DND-41 (cell line): ENCODE results near the gene ARL16.

ENCODE experiments used
- ATAC-seq: fragments of 200-7000 bp; cut with Tn5 transposase; 3 replicates; pipeline ENCODE4 v1.9.1; 2021; ENCODE audit warnings: low read depth; ENCODE audit not compliant: insufficient read depth
- DNase-seq: peaks from one replicate; pipeline ENCODE4 v3.0.0-alpha.2; 2020
- H2AFZ ChIP-seq: 2 replicates; pipeline ENCODE4 v1.6.0; 2012; ENCODE audit warnings: low read depth, low read length
- H3K27ac ChIP-seq: 2 replicates; pipeline ENCODE4 v1.5.1; 2012; ENCODE audit warnings: low read length, inconsistent platforms
- H3K27me3 ChIP-seq: fragments of 200-600 bp; sonication (generic); 2 replicates; pipeline ENCODE4 v1.6.0; 2012; ENCODE audit warnings: low read length, mild to moderate bottlenecking, inconsistent platforms; ENCODE audit not compliant: insufficient read depth, poor library complexity
- H3K36me3 ChIP-seq: 2 replicates; pipeline ENCODE4 v1.5.1; 2012; ENCODE audit warnings: low read length, inconsistent platforms; ENCODE audit not compliant: insufficient read depth
- H3K4me1 ChIP-seq: 2 replicates; pipeline ENCODE4 v1.5.1; 2012; ENCODE audit warnings: mild to moderate bottlenecking, low read length; ENCODE audit not compliant: insufficient read depth
- H3K4me2 ChIP-seq: 2 replicates; pipeline ENCODE4 v1.6.0; 2012; ENCODE audit warnings: mild to moderate bottlenecking, moderate library complexity, low read length, inconsistent platforms; ENCODE audit not compliant: insufficient read depth
- H3K4me3 ChIP-seq, 2 experiments: fragments of 200-600 bp in 1 of 2; shearing (Covaris generic) in 1 of 2; 2 replicates each; pipeline ENCODE4 v1.5.1; 2012 to 2016; ENCODE audit warnings: inconsistent platforms in 2 of 2, low read length in 2 of 2, mild to moderate bottlenecking in 2 of 2, low read depth in 1 of 2, moderate library complexity in 1 of 2
- H3K79me2 ChIP-seq: 2 replicates; pipeline ENCODE4 v1.6.0; 2012; ENCODE audit warnings: low read length, inconsistent platforms; ENCODE audit not compliant: insufficient read depth
- H3K9ac ChIP-seq: 2 replicates; pipeline ENCODE4 v1.6.0; 2012; ENCODE audit warnings: low read depth, mild to moderate bottlenecking, inconsistent platforms, low read length, moderate library complexity
- H3K9me3 ChIP-seq: 2 replicates; pipeline ENCODE4 v1.5.1; 2012; ENCODE audit warnings: low read length, moderate library complexity, mild to moderate bottlenecking, inconsistent platforms; ENCODE audit not compliant: insufficient read depth, severe bottlenecking
- H4K20me1 ChIP-seq: 2 replicates; pipeline ENCODE4 v1.6.0; 2012; ENCODE audit warnings: low read length; ENCODE audit not compliant: insufficient read depth
- CTCF ChIP-seq: IDR thresholded peaks from 2 replicates; pipeline ENCODE4 v1.5.1; 2012; ENCODE audit warnings: borderline replicate concordance, low read length, moderate library complexity, mild to moderate bottlenecking; ENCODE audit not compliant: poor library complexity, severe bottlenecking; ENCODE audit errors: extremely low read depth
- EZH2 ChIP-seq: IDR thresholded peaks from 3 replicates; pipeline ENCODE4 v1.6.1; 2012; ENCODE audit warnings: borderline replicate concordance, low read depth, mild to moderate bottlenecking, moderate library complexity, low read length, inconsistent platforms; ENCODE audit not compliant: severe bottlenecking

The ARL16 gene

GRCh38 chr17:81648707-81649085, 34.9 kb downstream of the ARL16 start:
- DNase-seq, result no peak
- no peak overlapping the region for H3K27ac ChIP-seq
- H4K20me1 ChIP-seq, result no peaks in the 10 kb centered on the region
- no peak overlapping the region for H3K4me3 ChIP-seq
- no peaks in the 10 kb centered on the region for H3K27me3 ChIP-seq
- H3K4me2 ChIP-seq, result no peak overlapping the region
- no peak for TF ChIP-seq EZH2
- TF ChIP-seq CTCF, result no peak
- no peak overlapping the region for H3K9ac ChIP-seq
- H3K9me3 ChIP-seq, result peaks cover 2% of the 10 kb centered on the region
- no peak for ATAC-seq
- no peak overlapping the region for H2AFZ ChIP-seq
- no peaks in the 10 kb centered on the region for H3K79me2 ChIP-seq
- no peaks in the 10 kb centered on the region for H3K36me3 ChIP-seq
- no peaks in the 10 kb centered on the region for H3K4me1 ChIP-seq

GRCh38 chr17:81648013-81648706, 35.4 kb downstream of the ARL16 start:
- TF ChIP-seq EZH2 (no peak), CTCF (no peak)
- H3K79me2 ChIP-seq, result no peaks in the 10 kb centered on the region
- H3K27ac ChIP-seq, result no peak overlapping the region
- H3K36me3 ChIP-seq, result no peaks in the 10 kb centered on the region
- H3K9me3 ChIP-seq, result peaks cover 2% of the 10 kb centered on the region
- no peak overlapping the region for H3K4me2 ChIP-seq
- H2AFZ ChIP-seq, result no peak overlapping the region
- H4K20me1 ChIP-seq, result no peaks in the 10 kb centered on the region
- no peak overlapping the region for H3K4me3 ChIP-seq
- H3K4me1 ChIP-seq, result no peaks in the 10 kb centered on the region
- no peaks in the 10 kb centered on the region for H3K27me3 ChIP-seq
- no peak for DNase-seq
- no peak overlapping the region for H3K9ac ChIP-seq
- ATAC-seq, result no peak

GRCh38 chr17:81647640-81648012, 36.0 kb downstream of the ARL16 start:
- H3K36me3 ChIP-seq, result no peaks in the 10 kb centered on the region
- H2AFZ ChIP-seq, result no peak overlapping the region
- no peaks in the 10 kb centered on the region for H4K20me1 ChIP-seq
- no peak overlapping the region for H3K4me2 ChIP-seq
- H3K4me3 ChIP-seq, result no peak overlapping the region
- no peaks in the 10 kb centered on the region for H3K27me3 ChIP-seq
- peaks cover 2% of the 10 kb centered on the region for H3K9me3 ChIP-seq
- H3K27ac ChIP-seq, result no peak overlapping the region
- H3K9ac ChIP-seq, result no peak overlapping the region
- H3K79me2 ChIP-seq, result no peaks in the 10 kb centered on the region
- no peak for ATAC-seq
- no peaks in the 10 kb centered on the region for H3K4me1 ChIP-seq
- no peak for TF ChIP-seq EZH2
- no peak for TF ChIP-seq CTCF
- DNase-seq, result no peak
